GM18505 (cell line): ENCODE results near the gene SMC4.
"Not testable (repeated sequence)": the region's sequence is repeated elsewhere in the genome, so short reads cannot be mapped to it uniquely, and the experiment has no call there.

Experiments
- ATAC-seq: cut with Tn5 transposase; IDR thresholded peaks from one replicate; pipeline ENCODE4 v1.9.1; 2021; ENCODE audit not compliant: unreplicated experiment
- POLR2A ChIP-seq: IDR thresholded peaks from 4 replicates; pipeline ENCODE4 v1.6.1; 2011; ENCODE audit warnings: borderline replicate concordance; ENCODE audit not compliant: insufficient read depth, insufficient read length; ENCODE audit errors: extremely low read depth

Gene SMC4

GRCh38 chr3:160437083-160437455, 37.6 kb downstream of the SMC4 start:
- no peak for TF ChIP-seq POLR2A
- ATAC-seq: no peak

GRCh38 chr3:160440687-160441086, 41.2 kb downstream of the SMC4 start:
- ATAC-seq: no peak
- TF ChIP-seq POLR2A: no peak

GRCh38 chr3:160444411-160444810, 45.0 kb downstream of the SMC4 start:
- no peak for ATAC-seq
- no peak for TF ChIP-seq POLR2A

- ATAC-seq: no peak
- TF ChIP-seq POLR2A: no peak
These were observed 46.4 kb downstream of the SMC4 start for GRCh38 chr3:160445854-160446253.

- no peak for TF ChIP-seq POLR2A
- no peak for ATAC-seq
These were observed 47.1 kb downstream of the SMC4 start for GRCh38 chr3:160446522-160447056.

- no peak for ATAC-seq
- TF ChIP-seq POLR2A: no peak
These were observed 48.1 kb downstream of the SMC4 start for GRCh38 chr3:160447544-160447943.

- ATAC-seq: peak; percentile 34
- TF ChIP-seq POLR2A: no peak
These were observed 49.6 kb downstream of the SMC4 start for GRCh38 chr3:160448845-160449635.

GRCh38 chr3:160449636-160450598, 50.5 kb downstream of the SMC4 start, which contains the start of gene TRIM59:
Gene TRIM59 (minus strand): TSS chr3:160449786. CDS start chr3:160439183, 10,603 bp downstream.
- peak; percentile 95 for ATAC-seq
- peak; percentile 93 for TF ChIP-seq POLR2A

GRCh38 chr3:160450846-160451245, 51.4 kb downstream of the SMC4 start:
- no peak for TF ChIP-seq POLR2A
- ATAC-seq: no peak

GRCh38 chr3:160451602-160452001, 52.2 kb downstream of the SMC4 start:
- TF ChIP-seq POLR2A: no peak
- ATAC-seq: no peak

GRCh38 chr3:160452251-160452650, 52.8 kb downstream of the SMC4 start:
- ATAC-seq: not testable (repeated sequence)

- ATAC-seq: no peak
- no peak for TF ChIP-seq POLR2A
These were observed 55.5 kb downstream of the SMC4 start for GRCh38 chr3:160454995-160455394.

- TF ChIP-seq POLR2A: no peak
- ATAC-seq: no peak
These were observed 56.4 kb downstream of the SMC4 start for GRCh38 chr3:160455846-160456245.

GRCh38 chr3:160458151-160458550, 58.7 kb downstream of the SMC4 start:
- ATAC-seq: no peak
- no peak for TF ChIP-seq POLR2A

- no peak for ATAC-seq
- TF ChIP-seq POLR2A: no peak
These were observed 60.1 kb downstream of the SMC4 start for GRCh38 chr3:160459450-160459970.
